Measurements from ENCODE around the gene TRMT2A.

The TRMT2A gene

DNA sequence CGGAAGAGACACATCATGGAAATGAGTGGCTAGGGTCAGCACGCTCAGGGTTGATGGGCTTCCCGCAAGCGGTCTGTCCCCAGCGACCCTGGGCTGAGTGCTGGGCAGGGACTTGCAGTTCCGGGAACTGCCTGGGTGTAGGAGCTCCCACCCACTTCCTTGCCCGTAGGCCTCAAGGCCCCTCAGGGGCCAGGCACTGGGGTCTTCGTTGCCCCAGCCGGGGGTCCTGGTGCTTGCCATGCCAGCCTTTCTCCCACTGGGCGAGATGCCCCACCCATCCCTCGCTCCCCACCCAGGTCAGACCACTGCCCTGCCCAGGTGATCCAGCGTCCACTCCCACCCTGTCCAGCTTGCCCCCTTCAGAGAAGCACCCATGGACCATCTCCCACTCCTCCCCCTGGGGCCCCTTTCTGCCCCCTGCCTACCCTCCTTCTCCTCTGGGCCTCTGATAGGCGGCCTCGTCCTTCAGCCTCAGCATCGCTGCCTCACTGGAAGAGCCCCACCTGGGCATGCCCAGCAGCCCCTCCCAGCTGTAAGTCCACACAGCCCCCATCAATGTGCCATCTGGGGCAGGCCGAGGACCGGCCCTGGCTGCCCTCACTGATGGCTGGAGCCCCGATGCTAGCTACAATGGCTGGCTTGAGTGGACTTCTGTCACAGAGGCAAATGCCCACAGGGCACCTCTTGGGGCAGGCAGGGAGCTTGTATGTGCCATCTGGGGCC, 54.8 kb downstream of the TRMT2A start:
- DNase-seq = peak; percentile 42
